Type B pancreatic cell (in vitro differentiated cells): ENCODE data around the gene C19orf81. TPM values are rescaled to one million over a fixed set of nuclear protein-coding genes. Genes with fewer than 3 reads are reported as not detected.

Experiments used
- DNase-seq: peaks from one replicate; pipeline ENCODE4 v3.0.0; 2021; ENCODE audit warnings: mixed read lengths; ENCODE audit not compliant: unreplicated experiment; ENCODE audit errors: extremely low spot score
- H3K27ac Mint-ChIP-seq: 2 replicates; pipeline ENCODE4 v1.8.0; 2021; ENCODE audit warnings: mild to moderate bottlenecking, mixed read lengths
- H3K27me3 Mint-ChIP-seq: 2 replicates; pipeline ENCODE4 v1.8.0; 2021; ENCODE audit warnings: mixed read lengths
- H3K36me3 Mint-ChIP-seq: 2 replicates; pipeline ENCODE4 v1.8.0; 2021; ENCODE audit warnings: mixed read lengths
- H3K4me1 Mint-ChIP-seq: one replicate; pipeline ENCODE4 v1.8.0; 2021; ENCODE audit warnings: mixed read lengths; ENCODE audit not compliant: unreplicated experiment
- H3K4me3 Mint-ChIP-seq: 2 replicates; pipeline ENCODE4 v1.8.0; 2021; ENCODE audit warnings: mild to moderate bottlenecking, mixed read lengths
- H3K9me3 Mint-ChIP-seq: 2 replicates; pipeline ENCODE4 v1.8.0; 2021; ENCODE audit warnings: mixed read lengths
- total RNA-seq: library from RNA; stranded (reverse); gene quantifications from 2 replicates; pipeline ENCODE4 v1.2.1, GENCODE V29; 2021; ENCODE audit warnings: low replicate concordance
- TF ChIP-seq, protein P1 (sequence below): fragments of 200-600 bp; sonication (generic); conservative IDR thresholded peaks from 2 replicates; pipeline ENCODE4 v1.5.0; 2021; ENCODE audit warnings: antibody characterized with exemption, mild to moderate bottlenecking

C19orf81 gene
- total RNA-seq, 1 donor from 2014 or later: 3.7 TPM

GRCh38 chr19:50636317-50637085 is 12.7 kb upstream of the C19orf81 start:
- Mint-ChIP-seq H3K9me3 (no peaks in the 10 kb centered on the region), H3K27ac (no peak overlapping the region), H3K4me3 (no peak overlapping the region), H3K27me3 (peaks cover 61% of the 10 kb centered on the region), H3K36me3 (no peaks in the 10 kb centered on the region), H3K4me1 (no peaks in the 10 kb centered on the region)
- DNase-seq: no peak
- TF ChIP-seq, protein P1, sequence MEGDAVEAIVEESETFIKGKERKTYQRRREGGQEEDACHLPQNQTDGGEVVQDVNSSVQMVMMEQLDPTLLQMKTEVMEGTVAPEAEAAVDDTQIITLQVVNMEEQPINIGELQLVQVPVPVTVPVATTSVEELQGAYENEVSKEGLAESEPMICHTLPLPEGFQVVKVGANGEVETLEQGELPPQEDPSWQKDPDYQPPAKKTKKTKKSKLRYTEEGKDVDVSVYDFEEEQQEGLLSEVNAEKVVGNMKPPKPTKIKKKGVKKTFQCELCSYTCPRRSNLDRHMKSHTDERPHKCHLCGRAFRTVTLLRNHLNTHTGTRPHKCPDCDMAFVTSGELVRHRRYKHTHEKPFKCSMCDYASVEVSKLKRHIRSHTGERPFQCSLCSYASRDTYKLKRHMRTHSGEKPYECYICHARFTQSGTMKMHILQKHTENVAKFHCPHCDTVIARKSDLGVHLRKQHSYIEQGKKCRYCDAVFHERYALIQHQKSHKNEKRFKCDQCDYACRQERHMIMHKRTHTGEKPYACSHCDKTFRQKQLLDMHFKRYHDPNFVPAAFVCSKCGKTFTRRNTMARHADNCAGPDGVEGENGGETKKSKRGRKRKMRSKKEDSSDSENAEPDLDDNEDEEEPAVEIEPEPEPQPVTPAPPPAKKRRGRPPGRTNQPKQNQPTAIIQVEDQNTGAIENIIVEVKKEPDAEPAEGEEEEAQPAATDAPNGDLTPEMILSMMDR: no peak

DNA sequence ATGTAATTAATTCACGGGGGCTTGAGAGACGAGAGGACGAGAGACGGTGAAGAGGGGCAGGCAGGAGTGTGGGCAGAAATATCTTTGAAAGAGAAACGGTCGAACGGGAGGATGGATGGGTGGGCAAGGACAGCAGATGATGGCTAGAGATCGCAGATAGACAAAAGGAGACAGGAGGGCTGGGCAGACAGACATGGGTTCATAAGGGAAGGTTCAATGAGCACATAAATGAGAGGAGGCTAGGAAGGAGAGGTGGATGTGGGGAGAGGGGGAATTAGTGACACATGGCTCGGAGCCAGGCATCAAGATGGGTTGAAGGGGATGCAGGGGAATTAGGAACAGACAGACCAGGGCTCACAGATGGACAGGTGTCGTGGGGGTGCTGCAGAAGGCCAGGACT is 10.6 kb upstream of the C19orf81 start:
- Mint-ChIP-seq H3K36me3 (no peaks in the 10 kb centered on the region), H3K4me3 (peak overlapping the region; percentile 77), H3K9me3 (no peaks in the 10 kb centered on the region), H3K27me3 (peaks cover 66% of the 10 kb centered on the region), H3K4me1 (no peaks in the 10 kb centered on the region), H3K27ac (no peak overlapping the region)
- no peak for DNase-seq
- TF ChIP-seq, protein P1: no peak

- DNase-seq: no peak
- TF ChIP-seq, protein P1: no peak
These were observed 9.8 kb upstream of the C19orf81 start, which contains the start of gene SYT3 for GRCh38 chr19:50639121-50640112. TSS of gene SYT3 (minus strand) at chr19:50639881. CDS start at chr19:50637411, 2,470 bp downstream.

DNA sequence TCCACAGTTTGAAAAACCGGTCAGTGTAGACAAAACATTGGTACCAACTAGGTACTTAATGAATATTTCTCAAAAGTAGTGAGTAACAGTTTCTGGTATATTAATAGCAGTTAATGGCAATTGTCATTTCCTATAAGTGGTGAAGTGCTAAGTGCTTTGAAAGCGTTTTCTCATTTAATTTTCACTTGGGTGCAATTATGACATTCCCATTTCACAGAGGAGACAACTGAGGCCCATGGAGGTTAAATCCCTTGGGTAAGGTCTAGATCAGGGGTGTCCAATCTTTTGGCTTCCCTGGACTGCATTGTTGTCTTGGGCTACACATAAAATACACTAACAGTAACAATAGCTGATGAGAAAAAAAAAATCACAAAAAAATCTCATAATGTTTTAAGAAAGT is 8.9 kb upstream of the C19orf81 start:
- no peaks in the 10 kb centered on the region for H3K9me3 Mint-ChIP-seq
- no peak for DNase-seq
- H3K27me3 Mint-ChIP-seq: peaks cover 63% of the 10 kb centered on the region
- no peak overlapping the region for H3K27ac Mint-ChIP-seq
- no peaks in the 10 kb centered on the region for H3K4me1 Mint-ChIP-seq
- TF ChIP-seq, protein P1: no peak
- H3K4me3 Mint-ChIP-seq: peak overlapping the region; percentile 52
- no peaks in the 10 kb centered on the region for H3K36me3 Mint-ChIP-seq

More at GRCh38 chr19:50639121-50640112, 9.8 kb upstream of the C19orf81 start, which contains the start of gene SYT3:
- Mint-ChIP-seq H3K4me1 (no peaks in the 10 kb centered on the region), H3K36me3 (no peaks in the 10 kb centered on the region), H3K9me3 (no peaks in the 10 kb centered on the region), H3K27me3 (peaks cover 66% of the 10 kb centered on the region), H3K27ac (no peak within 1 kb of the TSS), H3K4me3 (peak within 1 kb of the TSS; percentile 91)

GRCh38 chr19:50644315-50644915 is 4.8 kb upstream of the C19orf81 start:
- TF ChIP-seq, protein P1: no peak
- H3K4me1 Mint-ChIP-seq: no peaks in the 10 kb centered on the region
- no peaks in the 10 kb centered on the region for H3K36me3 Mint-ChIP-seq
- H3K27ac Mint-ChIP-seq: no peak overlapping the region
- no peak for DNase-seq
- no peaks in the 10 kb centered on the region for H3K9me3 Mint-ChIP-seq
- no peak overlapping the region for H3K4me3 Mint-ChIP-seq
- peaks cover 34% of the 10 kb centered on the region for H3K27me3 Mint-ChIP-seq
